AG20443 (cell line): ENCODE measurements around the gene NLRC5.
"Not testable (repeated sequence)": the region's sequence is repeated elsewhere in the genome, so short reads cannot be mapped to it uniquely, and the experiment has no call there.

ENCODE experiments used
- DNase-seq: peaks from one replicate; pipeline ENCODE4 v3.0.0; 2012; ENCODE audit warnings: low spot score, mixed read lengths

Gene NLRC5

DNA sequence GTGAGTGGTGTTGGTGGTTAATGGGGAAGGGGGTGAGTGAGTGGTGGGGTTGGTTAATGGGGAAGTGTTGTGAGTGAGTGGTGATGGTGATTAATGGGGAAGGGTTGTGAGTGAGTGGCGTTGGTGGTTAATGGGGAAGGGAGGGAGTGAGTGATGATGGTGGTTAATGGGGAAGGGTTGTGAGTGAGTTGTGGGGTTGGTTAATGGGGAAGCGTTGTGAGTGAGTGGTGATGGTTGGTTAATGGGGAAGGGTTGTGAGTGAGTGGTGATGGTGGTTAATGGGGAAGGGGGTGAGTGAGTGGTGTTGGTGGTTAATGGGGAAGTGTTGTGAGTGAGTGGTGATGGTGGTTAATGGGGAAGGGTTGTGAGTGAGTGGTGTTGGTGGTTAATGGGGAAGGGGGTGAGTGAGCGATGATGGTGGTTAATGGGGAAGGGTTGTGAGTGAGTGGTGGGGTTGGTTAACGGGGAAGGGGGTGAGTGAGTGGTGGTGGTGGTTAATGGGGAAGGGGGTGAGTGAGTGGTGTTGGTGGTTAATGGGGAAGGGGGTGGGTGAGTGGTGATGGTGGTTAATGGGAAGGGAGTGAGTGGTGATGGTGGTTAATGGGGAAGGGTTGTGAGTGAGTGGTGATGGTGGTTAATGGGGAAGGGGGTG is 81.8 kb downstream of the NLRC5 start:
- not testable (repeated sequence) for DNase-seq

- peak; percentile 53 for DNase-seq
Measured at GRCh38 chr16:57071831-57072582, 82.7 kb downstream of the NLRC5 start.

GRCh38 chr16:57072616-57073275 is 83.4 kb downstream of the NLRC5 start:
- no peak for DNase-seq

DNA sequence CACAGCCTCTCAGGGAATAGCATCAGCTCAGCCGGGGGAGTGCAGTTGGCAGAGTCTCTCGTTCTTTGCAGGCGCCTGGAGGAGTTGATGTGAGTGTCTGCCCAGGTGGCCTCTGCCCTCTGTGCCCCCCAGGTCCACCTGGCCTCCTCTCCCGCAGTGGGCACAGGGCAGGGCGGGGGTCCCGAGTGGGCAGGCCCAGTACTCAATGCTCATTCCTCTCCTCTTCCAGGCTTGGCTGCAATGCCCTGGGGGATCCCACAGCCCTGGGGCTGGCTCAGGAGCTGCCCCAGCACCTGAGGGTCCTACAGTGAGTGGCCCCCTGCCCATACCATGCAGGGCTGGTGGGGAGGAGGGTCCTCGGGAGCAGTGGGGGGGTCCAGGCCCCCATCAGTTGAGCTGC is 88.4 kb downstream of the NLRC5 start:
- no peak for DNase-seq

- DNase-seq, result no peak
Measured at GRCh38 chr16:57081744-57082143, 92.4 kb downstream of the NLRC5 start.

GRCh38 chr16:57082664-57083063 is 93.3 kb downstream of the NLRC5 start:
- no peak for DNase-seq

DNA sequence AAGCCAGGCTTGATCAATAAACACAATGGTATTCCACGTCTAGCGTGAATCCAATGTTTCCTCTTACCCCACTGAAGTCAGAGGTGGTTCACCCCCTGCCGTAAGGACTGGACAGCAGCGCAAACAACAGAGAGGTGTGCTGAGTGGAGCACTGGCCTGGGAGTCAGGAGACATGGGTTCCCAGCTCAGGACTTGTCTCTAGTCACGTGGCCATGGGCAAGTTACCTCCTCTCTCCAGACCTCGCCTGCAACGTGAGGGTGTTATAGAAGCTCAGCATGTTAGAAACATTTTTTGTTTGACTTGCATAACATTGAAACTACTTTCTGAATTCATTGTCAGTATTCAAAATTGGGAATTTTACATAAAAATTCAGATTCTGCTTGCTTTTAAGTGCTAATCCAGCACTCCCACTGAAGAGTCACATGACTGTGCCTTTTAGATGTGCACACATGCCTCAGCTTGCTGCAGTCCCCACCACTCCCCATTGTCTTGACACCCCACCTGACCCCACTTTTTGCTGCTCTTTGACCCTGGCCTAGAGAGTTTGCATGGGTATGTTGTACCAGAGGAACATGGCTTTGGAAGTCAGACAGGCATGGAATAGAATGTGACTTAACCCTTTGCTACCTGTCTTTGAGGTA is 94.2 kb downstream of the NLRC5 start:
- no peak for DNase-seq

GRCh38 chr16:57084257-57084770 is 95.0 kb downstream of the NLRC5 start:
- DNase-seq, result peak; percentile 90

- DNase-seq, result no peak
Measured at GRCh38 chr16:57084996-57085395, 95.6 kb downstream of the NLRC5 start.

DNA sequence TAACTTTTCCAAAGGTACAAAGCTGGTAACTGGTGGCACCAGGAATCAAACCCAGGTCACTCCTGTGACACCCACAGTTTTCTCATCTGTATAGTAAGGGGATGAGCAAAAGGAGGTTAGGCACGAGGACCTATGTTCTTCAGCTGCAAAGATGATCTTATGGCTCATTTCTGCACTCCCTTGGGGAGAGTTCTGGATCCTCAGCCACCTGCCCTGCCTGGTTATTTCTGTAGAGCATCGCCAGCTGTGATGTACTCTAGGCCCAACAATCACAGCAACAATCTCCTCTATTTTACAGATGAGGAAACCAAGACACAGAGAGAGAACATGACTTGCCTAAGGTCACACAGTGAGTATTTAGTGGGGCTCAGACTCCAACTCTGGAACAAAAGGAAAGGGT is 97.6 kb downstream of the NLRC5 start:
- DNase-seq, result no peak

DNA sequence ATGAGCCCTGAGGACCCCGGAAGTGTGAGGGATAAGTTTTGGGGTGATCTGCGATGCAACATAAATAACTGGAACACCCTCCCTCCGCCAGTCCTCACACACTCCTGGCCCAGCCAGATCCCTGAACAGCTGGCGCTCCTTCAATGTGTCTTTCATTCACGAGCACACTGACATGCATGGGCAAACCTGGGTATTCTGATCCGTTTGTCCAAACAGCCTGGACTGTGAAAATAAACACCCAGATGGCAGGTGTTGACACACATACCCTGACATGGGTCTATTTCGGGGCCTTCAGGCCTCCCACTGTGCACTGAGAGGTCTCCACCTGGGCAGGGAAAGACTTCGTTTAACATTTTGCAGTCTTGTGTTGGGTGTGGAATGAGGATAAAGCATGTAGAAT is 100.0 kb downstream of the NLRC5 start:
- no peak for DNase-seq

- peak; percentile 65 for DNase-seq
Measured at GRCh38 chr16:57091200-57091974, 102.0 kb downstream of the NLRC5 start.

GRCh38 chr16:57091975-57092785 is 102.8 kb downstream of the NLRC5 start, which contains the start of gene CPNE2:
Gene CPNE2, plus strand, starts transcription at chr16:57092583. Its CDS starts 18,160 bp downstream, at chr16:57110743.
- peak; percentile 83 for DNase-seq

DNA sequence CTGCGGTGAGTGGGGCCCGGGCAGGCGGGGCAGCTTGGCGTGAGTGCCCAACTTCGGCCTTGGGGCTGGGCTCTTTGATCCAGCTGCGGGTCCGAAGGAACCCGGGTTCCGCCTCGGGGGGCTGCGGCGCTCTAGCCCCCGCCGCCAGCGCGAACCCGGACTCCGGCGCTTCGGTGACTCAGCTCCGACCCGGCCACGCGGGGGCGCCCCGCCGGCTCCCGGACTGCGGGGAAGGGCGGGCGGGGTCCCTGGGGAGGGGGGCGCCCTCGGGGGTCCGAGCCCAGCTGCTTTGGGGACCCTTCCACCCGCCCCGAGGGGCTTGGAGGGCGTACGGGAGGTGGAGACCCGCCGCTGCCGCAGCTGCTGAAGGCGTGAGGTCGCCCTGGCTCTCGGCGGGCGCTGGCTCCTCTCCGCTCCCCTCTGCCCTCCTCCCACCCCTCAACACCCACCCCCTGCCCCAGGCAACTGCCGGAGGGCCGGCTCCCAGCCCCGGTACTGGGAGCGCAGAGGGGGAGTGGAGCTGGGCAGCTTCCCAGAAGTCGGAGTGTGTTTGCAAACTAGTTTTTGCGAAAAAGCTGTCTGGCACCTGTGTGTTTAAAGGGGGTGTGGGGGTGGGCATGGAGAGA is 103.5 kb downstream of the NLRC5 start:
- peak; percentile 78 for DNase-seq

GRCh38 chr16:57093666-57094564 is 104.6 kb downstream of the NLRC5 start:
- no peak for DNase-seq

DNA sequence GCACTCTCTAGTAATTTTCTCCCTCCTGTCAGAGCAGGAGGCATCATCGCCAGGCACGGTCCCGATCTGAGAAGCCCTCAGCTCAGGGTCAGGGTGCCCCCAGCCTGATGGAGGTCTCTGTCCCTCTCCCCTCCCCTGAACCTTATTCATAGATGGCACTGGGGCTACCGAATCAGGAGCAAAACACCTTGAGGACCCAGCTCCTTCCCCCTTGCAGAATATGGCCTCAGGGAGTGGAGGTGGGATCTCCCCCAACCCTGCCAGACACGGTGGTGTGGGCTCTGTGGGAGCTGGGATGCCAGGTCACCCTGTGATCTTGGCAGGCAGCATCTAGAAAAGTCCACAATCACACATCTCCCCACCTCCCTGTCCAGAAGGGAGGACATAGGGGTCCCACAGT is 105.6 kb downstream of the NLRC5 start:
- no peak for DNase-seq

DNA sequence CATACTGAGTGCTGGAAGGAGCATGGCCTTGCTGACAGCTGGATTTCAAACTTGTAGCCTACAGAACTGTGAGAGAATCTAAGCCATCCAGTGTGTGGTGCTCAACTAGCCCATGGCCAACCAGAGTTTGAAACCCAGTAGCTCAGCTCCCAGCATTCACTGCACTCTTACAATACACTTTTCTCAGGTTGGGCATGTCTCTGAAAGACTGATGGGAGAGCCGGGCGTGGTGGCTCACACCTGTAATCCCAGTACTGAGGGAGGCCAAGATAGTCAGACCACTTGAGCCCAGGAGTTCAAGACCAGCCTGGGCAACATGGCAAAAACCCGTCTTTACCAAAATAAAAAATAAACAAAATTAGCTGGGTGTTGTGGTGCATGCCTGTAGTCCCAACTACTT is 106.8 kb downstream of the NLRC5 start:
- no peak for DNase-seq

GRCh38 chr16:57096793-57097192 is 107.4 kb downstream of the NLRC5 start:
- DNase-seq, result no peak

DNA sequence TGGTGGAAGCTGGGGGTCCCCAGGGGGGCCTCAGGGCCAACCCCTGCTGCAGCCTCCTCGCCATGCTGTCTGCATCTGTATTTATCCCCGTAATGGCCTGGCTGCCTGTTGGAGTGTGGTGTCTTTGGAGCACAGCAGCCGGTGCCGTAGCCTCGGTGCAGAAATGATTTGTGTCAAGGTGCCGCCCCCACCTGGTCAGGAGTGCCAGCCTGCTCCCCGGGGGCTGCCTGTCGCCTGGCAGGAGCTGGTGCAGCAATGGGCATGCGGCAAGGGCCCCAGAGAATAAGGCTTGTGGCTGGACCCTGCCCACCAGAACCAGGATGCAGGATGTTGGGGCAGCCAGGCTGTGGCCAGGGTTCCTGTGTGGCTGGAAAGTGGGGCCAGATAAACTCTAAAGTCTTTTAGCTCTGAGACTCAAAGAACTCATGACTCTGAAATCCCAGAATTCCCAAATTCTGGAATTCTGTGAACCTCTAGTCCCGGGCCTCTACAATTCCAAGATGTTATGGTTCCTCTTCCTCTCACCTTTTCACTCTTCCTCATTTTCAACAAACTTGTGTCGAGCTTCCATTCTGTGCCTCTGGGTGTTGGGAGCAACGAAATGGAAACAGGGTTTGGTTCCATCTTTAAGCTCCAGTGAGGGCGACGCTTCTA is 109.0 kb downstream of the NLRC5 start:
- DNase-seq, result no peak
